Tibial nerve (tissue), 4 donors: ENCODE measurements around the gene ZMYM4. TPM values are rescaled to one million over a fixed set of nuclear protein-coding genes. Genes with fewer than 3 reads are reported as not detected.
A peak's percentile ranks its signal among the peaks of the same experiment; 100 is the strongest.
"Not testable (repeated sequence)": the region's sequence is repeated elsewhere in the genome, so short reads cannot be mapped to it uniquely, and the experiment has no call there.

Experiments used
- DNase-seq, 2 donors: peaks; one replicate each; pipeline ENCODE4 v3.0.0-alpha.2; 2019; ENCODE audit warnings: low spot score in 2 of 2
- H3K27ac ChIP-seq, 4 donors: fragments of 200-600 bp; sonication (generic) in 3 of 4; one replicate each; pipeline ENCODE4 v1.5.1; 2017 to 2019; ENCODE audit warnings: mild to moderate bottlenecking in 1 of 4
- H3K27me3 ChIP-seq, 2 donors: fragments of 200-600 bp; sonication (generic) in 1 of 2; one replicate each; pipeline versions ENCODE4 v1.5.1 to v1.6.0; 2017 to 2019
- H3K36me3 ChIP-seq, 3 donors: fragments of 200-600 bp; sonication (generic); one replicate each; pipeline ENCODE4 v1.5.1; 2018 to 2019
- H3K4me1 ChIP-seq, 4 donors: fragments of 200-600 bp; sonication (generic) in 3 of 4; one replicate each; pipeline ENCODE4 v1.5.1; 2017 to 2019
- H3K4me3 ChIP-seq, 4 donors: fragments of 200-600 bp; sonication (generic) in 3 of 4; one replicate each; pipeline ENCODE4 v1.5.1; 2017 to 2019; ENCODE audit warnings: mild to moderate bottlenecking in 1 of 4, moderate library complexity in 1 of 4
- H3K9me3 ChIP-seq, 4 donors: fragments of 200-600 bp; sonication (generic) in 3 of 4; one replicate each; pipeline ENCODE4 v1.5.1; 2017 to 2019
- CTCF ChIP-seq, 5 experiments: fragments of 200-600 bp in 3 of 5; fragments of 450-650 bp in 2 of 5; sonication (generic) in 3 of 5; IDR thresholded peaks; one replicate each; pipeline ENCODE4 v1.5.1; 2016 to 2019; ENCODE audit warnings: antibody characterized with exemption in 5 of 5, mild to moderate bottlenecking in 3 of 5, moderate library complexity in 2 of 5
- EP300 ChIP-seq, 2 donors: sonication (generic); formaldehyde crosslinking; IDR thresholded peaks; one replicate each; pipeline ENCODE4 v1.6.1; 2017; ENCODE audit warnings: antibody characterized with exemption in 2 of 2, mild to moderate bottlenecking in 1 of 2
- POLR2A ChIP-seq, 2 donors: fragments of 450-650 bp; IDR thresholded peaks; one replicate each; pipeline ENCODE4 v1.6.1; 2017; ENCODE audit warnings: antibody characterized with exemption in 2 of 2, mild to moderate bottlenecking in 2 of 2, moderate library complexity in 2 of 2
- WGBS, 2 donors: methylation state at CpG; one replicate each; pipeline ENCODE4 v1.1.5; 2018; 5-methylcytosine and 5-hydroxymethylcytosine counted together
- small RNA-seq: library from RNA; depleted of rRNA; stranded (forward); fragments of <200 nt; gene quantifications from one replicate; pipeline ENCODE3, GENCODE V24; 2016
- total RNA-seq, 4 donors: library from RNA; depleted of rRNA; stranded (reverse); fragments of >200 nt; gene quantifications; one replicate each; pipeline ENCODE4 v1.1.0, GENCODE V29; 2016

The ZMYM4 gene
- total RNA-seq, 4 donors from 2014 or later = 22.2 to 38.7 (median 26.5) TPM

DNA sequence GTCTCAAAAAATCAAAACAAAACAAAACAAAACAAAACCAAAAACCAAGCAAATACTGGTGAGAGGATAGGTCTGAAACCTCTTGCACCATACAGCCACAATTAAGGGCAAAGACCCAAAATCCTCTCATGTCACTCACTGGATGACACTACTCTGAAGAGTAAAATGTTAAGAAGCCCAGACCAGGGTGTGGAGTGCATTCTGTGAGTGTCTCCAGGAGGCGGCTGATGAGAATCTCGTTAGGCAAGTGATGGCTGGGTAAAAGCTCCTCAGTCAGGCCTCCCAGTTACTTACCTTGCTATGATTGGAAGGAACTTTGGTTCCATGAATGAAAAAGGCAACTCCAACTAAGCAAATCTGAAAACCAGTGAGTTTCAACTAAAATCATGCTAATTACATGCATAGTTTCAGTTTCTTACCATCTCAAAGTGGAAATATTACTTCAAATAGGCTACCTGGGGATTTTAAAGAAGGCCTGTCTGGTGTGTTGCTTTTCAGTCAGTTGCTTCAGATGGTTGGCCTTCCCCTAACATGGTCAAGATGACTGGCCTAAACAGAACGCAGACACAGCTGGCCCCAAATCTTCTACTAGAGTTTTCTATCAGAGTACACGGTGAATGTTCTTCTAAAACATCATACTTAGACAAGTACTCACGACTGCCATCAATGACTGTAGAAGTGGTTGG lies 193.6 kb downstream of the ZMYM4 start:
- H3K9me3 ChIP-seq = peaks cover 0 to 7% (median 0%) of the 10 kb centered on the region in 4 donors
- no peak overlapping the region for H3K4me3 ChIP-seq
- no peak for TF ChIP-seq POLR2A (IDR thresholded peaks at IDR 0.05)
- H3K27ac ChIP-seq = no peak overlapping the region
- 89 to 92% methylated on average over 5 of the region's 5 CpGs for WGBS, 2 donors
- peaks cover 0 to 76% (median 6%) of the 10 kb centered on the region in 3 donors for H3K36me3 ChIP-seq
- DNase-seq = no peak
- no peaks in the 10 kb centered on the region for H3K27me3 ChIP-seq
- no peaks in the 10 kb centered on the region for H3K4me1 ChIP-seq

- no peak for DNase-seq
- WGBS, 2 donors = 85 to 93% methylated on average over 2 of the region's 2 CpGs
- TF ChIP-seq EP300 (IDR thresholded peaks at IDR 0.05) (no peak), POLR2A (IDR thresholded peaks at IDR 0.05) (no peak), CTCF (IDR thresholded peaks at IDR 0.05) (no peak)
- no peak overlapping the region for H3K27ac ChIP-seq
- H3K4me3 ChIP-seq = no peak overlapping the region
- no peaks in the 10 kb centered on the region for H3K27me3 ChIP-seq
- no peaks in the 10 kb centered on the region for H3K4me1 ChIP-seq
- H3K36me3 ChIP-seq = peaks cover 0 to 67% (median 6%) of the 10 kb centered on the region in 3 donors
- H3K9me3 ChIP-seq = peaks cover 0 to 7% (median 0%) of the 10 kb centered on the region in 4 donors
Measured at GRCh38 chr1:35463232-35463631, 194.7 kb downstream of the ZMYM4 start.

- not testable (repeated sequence) for DNase-seq
- 93 to 94% methylated on average over 2 of the region's 2 CpGs for WGBS, 2 donors
- peaks cover 0 to 64% (median 6%) of the 10 kb centered on the region in 3 donors for H3K36me3 ChIP-seq
Measured at GRCh38 chr1:35463749-35464148, 195.2 kb downstream of the ZMYM4 start.

DNA sequence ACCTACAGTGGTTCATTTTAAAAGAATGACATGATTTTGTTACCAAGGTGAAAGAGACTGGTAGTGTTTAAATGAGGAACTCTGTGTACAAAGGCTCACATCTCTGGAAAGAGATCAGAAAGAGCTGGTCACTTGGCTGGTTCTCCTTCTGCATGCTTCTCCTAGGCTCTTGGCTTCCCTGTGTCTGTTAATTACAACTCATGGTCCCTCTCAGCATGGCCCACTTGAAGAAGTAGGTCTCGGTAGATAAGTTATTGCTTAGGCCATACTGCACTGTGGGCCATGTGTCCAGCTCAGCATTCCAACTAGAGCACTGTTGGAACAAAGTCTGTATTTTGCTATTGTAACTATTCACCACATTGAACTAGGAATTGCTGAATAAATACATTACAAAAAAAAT lies 197.6 kb downstream of the ZMYM4 start:
- H3K36me3 ChIP-seq = peaks cover 0 to 74% (median 6%) of the 10 kb centered on the region in 3 donors

More at GRCh38 chr1:35463749-35464148, 195.2 kb downstream of the ZMYM4 start:
- not testable (repeated sequence) for H3K27ac ChIP-seq, H3K4me3 ChIP-seq, H3K27me3 ChIP-seq, H3K9me3 ChIP-seq, H3K4me1 ChIP-seq

GRCh38 chr1:35470977-35471613 lies 202.6 kb downstream of the ZMYM4 start:
- Histone ChIP-seq H3K27ac (peak overlapping the region in 1 of 4 donors; percentile 63), H3K4me3 (no peak overlapping the region), H3K27me3 (no peaks in the 10 kb centered on the region), H3K36me3 (peaks cover 0 to 62% (median 0%) of the 10 kb centered on the region in 3 donors), H3K4me1 (no peaks in the 10 kb centered on the region), H3K9me3 (no peaks in the 10 kb centered on the region)
- TF ChIP-seq POLR2A (IDR thresholded peaks at IDR 0.05) (no peak), EP300 (IDR thresholded peaks at IDR 0.05) (no peak), CTCF (IDR thresholded peaks at IDR 0.05) (no peak)
- DNase-seq = no peak
- WGBS, 2 donors = 57 to 64% methylated on average over 4 of the region's 4 CpGs

More for the DNA sequence above, 197.6 kb downstream of the ZMYM4 start:
- H3K27me3 ChIP-seq = no peaks in the 10 kb centered on the region
- H3K4me3 ChIP-seq = no peak overlapping the region
- no peak for TF ChIP-seq POLR2A (IDR thresholded peaks at IDR 0.05)
- TF ChIP-seq EP300 (IDR thresholded peaks at IDR 0.05) = no peak
- DNase-seq = no peak
- H3K4me1 ChIP-seq = no peaks in the 10 kb centered on the region
- no peak overlapping the region for H3K27ac ChIP-seq
- peaks cover 0 to 7% (median 0%) of the 10 kb centered on the region in 4 donors for H3K9me3 ChIP-seq
- 65 to 71% methylated on average over 1 of the region's 1 CpG for WGBS, 2 donors

Small RNA genes within 50 kb of the gene (small RNA-seq; reads per million reads assigned to genes)
- not detected for gene RF00091

Other genes with a start within 250 kb of the ZMYM4 start
- 10 to 100 TPM; 14.7 to 21.4 (median 17.4) TPM for gene ZMYM6, start 236.8 kb upstream of the ZMYM4 start, total RNA-seq
- gene ZMYM1, start 189.3 kb upstream of the ZMYM4 start, total RNA-seq = 10 to 100 TPM; 10.5 to 17.4 (median 13.4) TPM
- gene SFPQ, start 75.6 kb upstream of the ZMYM4 start, total RNA-seq = 100 to 1,000 TPM; 243 to 318 (median 267) TPM